ENCODE measurements around the gene TKT. TPM values are rescaled to one million over a fixed set of nuclear protein-coding genes. Genes with fewer than 3 reads are reported as not detected.
A peak's percentile ranks its signal among the peaks of the same experiment; 100 is the strongest.

Gene TKT
- total and polyA plus RNA-seq, 2 of the 13 experiments (the other 11 are each of a cell fraction or from before 2014, with no cell fraction given) = 150 to 238 TPM

DNA sequence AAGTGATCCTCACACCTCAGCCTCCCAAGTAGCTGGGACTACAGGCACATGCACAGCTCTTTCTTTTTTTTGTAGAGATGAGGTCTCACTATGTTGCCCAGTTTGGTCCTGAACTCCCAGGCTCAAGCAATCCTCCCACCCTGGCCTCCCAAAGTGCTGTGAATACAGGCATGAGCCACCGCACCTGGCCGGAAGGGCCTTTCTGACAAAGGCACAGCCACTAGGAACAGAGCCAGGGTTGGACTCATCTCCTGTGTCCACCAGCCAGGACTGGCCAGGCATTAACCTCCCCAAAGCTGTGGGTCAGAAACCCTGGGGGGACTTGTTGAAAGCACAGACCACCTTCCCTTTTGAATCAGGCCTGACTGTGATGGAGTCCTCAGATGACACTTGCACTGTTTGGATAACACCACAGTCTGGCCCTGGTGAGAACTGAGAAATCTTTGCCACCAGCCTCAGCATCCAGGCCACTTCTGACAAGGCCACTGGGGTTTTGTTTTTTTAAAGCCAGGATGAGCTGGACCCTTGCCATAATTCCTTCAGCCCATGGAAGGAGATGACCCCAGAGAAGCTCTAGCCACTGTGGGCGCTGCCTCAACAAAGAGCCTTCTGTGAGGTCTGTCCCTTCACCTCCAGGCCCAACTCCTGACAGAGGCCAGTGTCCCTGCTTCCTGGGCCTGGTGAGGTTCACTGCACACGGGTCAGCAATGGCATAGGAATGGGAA, 4.8 kb downstream of the TKT start (continued):
- TF ChIP-seq, protein P1, sequence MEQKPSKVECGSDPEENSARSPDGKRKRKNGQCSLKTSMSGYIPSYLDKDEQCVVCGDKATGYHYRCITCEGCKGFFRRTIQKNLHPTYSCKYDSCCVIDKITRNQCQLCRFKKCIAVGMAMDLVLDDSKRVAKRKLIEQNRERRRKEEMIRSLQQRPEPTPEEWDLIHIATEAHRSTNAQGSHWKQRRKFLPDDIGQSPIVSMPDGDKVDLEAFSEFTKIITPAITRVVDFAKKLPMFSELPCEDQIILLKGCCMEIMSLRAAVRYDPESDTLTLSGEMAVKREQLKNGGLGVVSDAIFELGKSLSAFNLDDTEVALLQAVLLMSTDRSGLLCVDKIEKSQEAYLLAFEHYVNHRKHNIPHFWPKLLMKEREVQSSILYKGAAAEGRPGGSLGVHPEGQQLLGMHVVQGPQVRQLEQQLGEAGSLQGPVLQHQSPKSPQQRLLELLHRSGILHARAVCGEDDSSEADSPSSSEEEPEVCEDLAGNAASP (CRISPR knock-in tag; IDR thresholded peaks at IDR 0.05; ENCODE audit: borderline replicate concordance) = peak; percentile 89; the same call in 1 of the 2 replicates
- TF ChIP-seq TMF1 (CRISPR knock-in tag; IDR thresholded peaks at IDR 0.05; ENCODE audit: low read depth) (no peak), RXRA (CRISPR knock-in tag; IDR thresholded peaks at IDR 0.05) (peak; percentile 63; the same call in 1 of the 2 replicates), ATM (IDR thresholded peaks at IDR 0.05; ENCODE audit: borderline replicate concordance) (no peak), ARID5B (CRISPR knock-in tag; IDR thresholded peaks at IDR 0.05) (peak; percentile 39)

GRCh38 chr3:53250453-53250852, 5.4 kb downstream of the TKT start:
- peaks cover 57% of the 10 kb centered on the region for H3K4me1 ChIP-seq (ENCODE audit: insufficient read depth, low read length)
- in situ Hi-C loops (cut with HindIII; ENCODE audit: extremely low pct_ligation_motif_present, low pct_unique_long_range_greater_than_20kb) (no loop called here), intact Hi-C loops (cut with micrococcal nuclease; ENCODE audit: unreplicated experiment) (no loop called here)
- ATAC-seq (no peak), FAIRE-seq (no peak), DNase-seq (ENCODE audit: low spot score) (no peak)
- BruUV-seq (replicated peaks) = no TSS peak
- H3K79me2 ChIP-seq (ENCODE audit: insufficient read depth, low read length) = peaks cover 93% of the 10 kb centered on the region
- H4K20me1 ChIP-seq (ENCODE audit: insufficient read depth, low read length) = peaks cover 78% of the 10 kb centered on the region
- H3K9me3 ChIP-seq (ENCODE audit: low read length) = no peaks in the 10 kb centered on the region
- no peak overlapping the region for H3K27ac ChIP-seq (ENCODE audit: extremely low read length, insufficient read depth, low read length)
- H2AFZ ChIP-seq (ENCODE audit: low read length) = no peak overlapping the region
- POLR2A ChIA-PET = interaction anchor here (0.7 kb wide), 1 partner anchor 97 kb away, joined by 3 read pairs; no protein-coding TSS in a partner anchor
- CTCF ChIA-PET (ENCODE audit: low intra/inter-chr PET ratio, low total read pairs) = no interaction called here
- no peak overlapping the region for H3K9ac ChIP-seq (ENCODE audit: insufficient read depth, low read depth, low read length)
- no peaks in the 10 kb centered on the region; a peak in 1 of 5 replicates for H3K27me3 ChIP-seq (ENCODE audit: control insufficient read depth in 1 of 2, insufficient read depth in 2 of 2, low read length in 2 of 2)
- no peak overlapping the region for H3K4me3 ChIP-seq (replicated peaks in 1 of 3; ENCODE audit: insufficient read depth in 1 of 3, low read depth in 2 of 3, low read length in 3 of 3)
- 94% methylated on average over 3 of the region's 3 CpGs for WGBS (ENCODE audit: low lambda C conversion rate)
- peaks cover 0 to 1% of the 10 kb centered on the region in 2 experiments; a peak in 2 of 5 replicates for H3K36me3 ChIP-seq (replicated peaks in 1 of 2; ENCODE audit: control insufficient read depth in 1 of 2, insufficient read depth in 2 of 2, low read length in 2 of 2)
- no peak overlapping the region; the same call in 1 of the 2 replicates for H3K4me2 ChIP-seq (ENCODE audit: low read depth, low read length)
- TF ChIP-seq ZNF530 (CRISPR knock-in tag; IDR thresholded peaks at IDR 0.05; ENCODE audit: low read depth) (no peak), SOX6 (IDR thresholded peaks at IDR 0.05) (no peak), SOX6 (CRISPR knock-in tag; IDR thresholded peaks at IDR 0.05) (no peak), ESRRA (CRISPR knock-in tag; IDR thresholded peaks at IDR 0.05; ENCODE audit: low read depth) (no peak), ZNF563 (CRISPR knock-in tag; IDR thresholded peaks at IDR 0.05) (no peak), ZNF350 (CRISPR knock-in tag; IDR thresholded peaks at IDR 0.05; ENCODE audit: borderline replicate concordance, low read depth) (no peak), ZKSCAN8 (CRISPR knock-in tag; IDR thresholded peaks at IDR 0.05; ENCODE audit: borderline replicate concordance) (no peak), ZNF256 (CRISPR knock-in tag; conservative IDR thresholded peaks at IDR 0.05) (no peak), CREM (IDR thresholded peaks at IDR 0.05) (no peak), CREM (CRISPR knock-in tag; IDR thresholded peaks at IDR 0.05) (no peak), ZNF784 (CRISPR knock-in tag; IDR thresholded peaks at IDR 0.05; ENCODE audit: borderline replicate concordance) (no peak), ATAD3A (CRISPR knock-in tag; IDR thresholded peaks at IDR 0.05) (no peak)
- TF ChIP-seq, protein P2, sequence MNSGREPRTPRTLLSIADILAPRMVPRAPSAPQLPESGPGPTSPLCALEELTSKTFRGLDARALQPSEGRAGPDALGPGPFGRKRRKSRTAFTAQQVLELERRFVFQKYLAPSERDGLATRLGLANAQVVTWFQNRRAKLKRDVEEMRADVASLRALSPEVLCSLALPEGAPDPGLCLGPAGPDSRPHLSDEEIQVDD (CRISPR knock-in tag; IDR thresholded peaks at IDR 0.05; ENCODE audit: borderline replicate concordance) = no peak
